ENCODE results near the gene ALDH3A1.

DNA sequence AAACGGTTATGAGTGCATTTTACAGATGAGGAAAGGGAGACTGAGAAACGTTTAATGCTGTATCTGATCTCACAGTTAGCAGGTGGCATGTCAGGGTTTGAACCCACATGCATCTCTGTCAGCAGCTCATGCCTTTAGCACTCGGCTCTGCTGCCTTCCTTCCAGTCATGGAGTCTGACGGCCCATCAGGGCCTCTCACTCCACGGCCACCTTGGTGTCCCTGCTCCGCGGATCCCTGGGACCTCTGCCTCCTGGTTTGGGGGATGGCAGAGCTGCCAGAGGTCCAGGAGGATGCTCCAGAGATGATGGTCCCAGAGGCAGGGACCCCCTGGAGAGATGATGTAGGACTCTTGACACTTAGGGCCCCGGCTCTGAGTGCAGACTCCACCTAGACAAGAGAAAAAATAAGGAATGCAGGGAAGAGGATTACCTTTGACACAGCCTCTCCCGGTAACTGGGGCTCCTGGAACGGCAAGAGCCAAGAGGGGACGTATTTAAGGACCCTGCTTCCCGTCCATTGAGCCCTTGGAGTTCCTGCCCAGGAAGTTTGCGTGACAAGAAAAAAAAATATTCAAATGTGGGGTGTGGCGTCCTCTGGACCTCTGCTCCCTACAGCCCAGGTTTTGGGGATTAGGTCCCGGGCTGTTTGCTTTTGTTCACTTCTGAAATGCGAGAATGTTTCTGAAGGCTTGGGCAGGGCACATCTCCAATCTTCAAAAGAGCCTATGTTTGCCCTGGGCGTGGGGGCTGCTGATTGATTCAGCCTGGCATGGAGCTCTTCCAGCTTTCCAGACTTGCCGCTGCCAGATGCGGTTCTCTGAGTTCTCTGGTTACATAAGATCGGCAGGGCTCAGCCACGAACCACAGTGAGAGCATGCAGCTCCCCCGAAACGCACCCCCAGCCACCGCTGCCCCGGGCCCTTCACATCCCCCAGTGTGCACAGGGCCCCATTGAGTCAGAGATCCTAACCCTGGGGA lies at the start of gene ALDH3A1:
- TF ChIP-seq, protein P1, sequence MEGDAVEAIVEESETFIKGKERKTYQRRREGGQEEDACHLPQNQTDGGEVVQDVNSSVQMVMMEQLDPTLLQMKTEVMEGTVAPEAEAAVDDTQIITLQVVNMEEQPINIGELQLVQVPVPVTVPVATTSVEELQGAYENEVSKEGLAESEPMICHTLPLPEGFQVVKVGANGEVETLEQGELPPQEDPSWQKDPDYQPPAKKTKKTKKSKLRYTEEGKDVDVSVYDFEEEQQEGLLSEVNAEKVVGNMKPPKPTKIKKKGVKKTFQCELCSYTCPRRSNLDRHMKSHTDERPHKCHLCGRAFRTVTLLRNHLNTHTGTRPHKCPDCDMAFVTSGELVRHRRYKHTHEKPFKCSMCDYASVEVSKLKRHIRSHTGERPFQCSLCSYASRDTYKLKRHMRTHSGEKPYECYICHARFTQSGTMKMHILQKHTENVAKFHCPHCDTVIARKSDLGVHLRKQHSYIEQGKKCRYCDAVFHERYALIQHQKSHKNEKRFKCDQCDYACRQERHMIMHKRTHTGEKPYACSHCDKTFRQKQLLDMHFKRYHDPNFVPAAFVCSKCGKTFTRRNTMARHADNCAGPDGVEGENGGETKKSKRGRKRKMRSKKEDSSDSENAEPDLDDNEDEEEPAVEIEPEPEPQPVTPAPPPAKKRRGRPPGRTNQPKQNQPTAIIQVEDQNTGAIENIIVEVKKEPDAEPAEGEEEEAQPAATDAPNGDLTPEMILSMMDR (IDR thresholded peaks at IDR 0.05; ENCODE audit: poor library complexity, severe bottlenecking): no peak
- no peak for TF ChIP-seq REST (IDR thresholded peaks at IDR 0.05; ENCODE audit: borderline replicate concordance)
- TF ChIP-seq POLR2AphosphoS5 (IDR thresholded peaks at IDR 0.05): no peak
- TF ChIP-seq EZH2 (IDR thresholded peaks at IDR 0.05; ENCODE audit: borderline replicate concordance, insufficient read depth, low read length, poor library complexity, severe bottlenecking): no peak
- TF ChIP-seq EP300 (conservative IDR thresholded peaks at IDR 0.05; ENCODE audit: poor library complexity, severe bottlenecking): no peak
- no peak for TF ChIP-seq MXI1 (conservative IDR thresholded peaks at IDR 0.05; ENCODE audit: poor library complexity, severe bottlenecking)
